Activated CD4-positive, alpha-beta T cell treated with anti-CD3 and anti-CD28 coated beads for 1 hour (primary cell): ENCODE data around the gene APBB2.
"Not testable (repeated sequence)": the region's sequence is repeated elsewhere in the genome, so short reads cannot be mapped to it uniquely, and the experiment has no call there.

Experiments used
- DNase-seq: peaks from one replicate; pipeline ENCODE4 v3.0.0-alpha.2; 2020

The APBB2 gene

DNA sequence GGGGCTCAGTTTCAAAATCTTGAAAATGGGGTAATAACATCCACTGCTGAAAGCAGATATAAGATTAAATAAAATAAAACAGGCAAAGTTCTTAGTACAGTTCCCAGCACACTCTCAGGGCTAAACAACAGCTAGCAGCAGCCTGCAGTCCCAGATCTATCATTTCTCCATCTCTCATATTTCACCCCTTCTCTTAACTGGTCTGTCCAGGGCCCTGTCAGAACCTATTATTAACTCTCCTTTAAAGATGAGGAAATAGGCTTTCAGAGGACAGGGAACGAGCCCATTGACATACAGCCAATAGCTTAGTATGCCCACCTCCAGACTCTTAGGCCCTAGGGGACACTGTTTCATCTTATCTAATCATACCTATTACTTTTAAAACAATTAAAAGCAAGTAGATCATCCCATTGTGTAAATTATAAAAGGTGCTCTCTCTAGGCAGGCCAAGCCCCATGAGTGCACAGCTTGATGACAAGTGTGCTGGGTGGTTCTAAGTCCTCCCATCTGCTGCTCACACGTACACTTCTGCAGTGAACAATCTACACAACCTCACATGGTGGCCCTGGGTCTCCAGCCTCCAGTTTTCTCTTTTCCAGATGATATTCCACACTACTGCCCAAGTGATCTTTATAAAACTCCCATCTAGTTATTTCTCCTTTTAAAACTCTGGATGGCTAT lies 119.0 kb downstream of the APBB2 start:
- DNase-seq: no peak

DNA sequence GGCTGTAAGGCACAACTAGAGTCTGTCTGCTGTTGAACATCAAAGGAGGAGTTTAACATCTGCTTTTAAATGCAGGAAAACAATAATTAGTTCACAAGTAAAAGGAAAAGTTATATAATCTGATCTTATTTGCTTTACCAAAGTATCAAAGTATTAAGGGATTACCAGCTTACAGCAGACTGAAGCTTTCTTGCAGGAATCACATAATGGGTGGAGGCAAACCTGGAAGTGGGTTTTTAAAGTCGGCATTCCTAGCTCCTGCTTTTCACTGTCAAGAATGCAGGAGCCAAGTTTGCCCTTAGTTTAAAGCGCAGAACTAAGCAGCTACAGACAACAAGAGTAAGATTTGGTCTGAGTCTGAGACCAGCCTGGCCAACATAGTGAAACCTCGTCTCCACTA lies 122.2 kb downstream of the APBB2 start:
- DNase-seq: no peak

DNA sequence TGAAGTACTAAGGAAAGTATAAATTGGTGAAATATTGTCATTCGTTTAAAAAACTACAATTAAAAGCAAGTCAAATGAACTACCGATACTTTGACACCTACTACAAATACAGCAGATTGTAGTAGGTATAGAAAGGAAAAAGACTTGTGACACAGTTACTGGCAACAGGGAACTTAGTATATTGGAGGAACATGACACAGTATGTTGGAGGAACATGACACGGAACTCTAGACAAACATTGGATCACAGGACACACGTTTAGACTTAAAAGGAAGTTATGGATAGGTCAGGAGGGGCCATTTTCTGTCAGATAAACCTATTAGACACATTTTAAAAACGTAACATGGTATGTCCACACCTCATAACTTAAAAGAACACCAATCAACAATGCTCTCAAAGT lies 132.5 kb downstream of the APBB2 start:
- no peak for DNase-seq

DNA sequence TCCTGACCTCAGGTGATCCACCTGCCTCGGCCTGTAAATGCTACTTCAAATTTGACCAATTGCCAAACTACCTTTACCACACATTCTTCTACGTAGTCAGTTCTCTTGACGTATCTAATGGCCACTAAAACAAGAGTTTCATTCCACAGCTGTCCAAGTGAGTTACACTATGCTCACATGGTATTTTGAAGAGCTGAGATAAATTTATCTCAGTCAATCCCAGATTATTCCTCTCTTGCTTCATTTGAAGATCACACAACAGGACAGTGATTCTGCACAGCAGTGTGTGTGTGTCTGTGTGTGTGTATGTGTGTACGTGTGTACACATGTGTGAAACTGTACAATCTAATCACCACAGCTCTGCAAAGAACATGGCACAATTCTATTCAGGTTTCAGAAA lies 133.4 kb downstream of the APBB2 start:
- DNase-seq: no peak

DNA sequence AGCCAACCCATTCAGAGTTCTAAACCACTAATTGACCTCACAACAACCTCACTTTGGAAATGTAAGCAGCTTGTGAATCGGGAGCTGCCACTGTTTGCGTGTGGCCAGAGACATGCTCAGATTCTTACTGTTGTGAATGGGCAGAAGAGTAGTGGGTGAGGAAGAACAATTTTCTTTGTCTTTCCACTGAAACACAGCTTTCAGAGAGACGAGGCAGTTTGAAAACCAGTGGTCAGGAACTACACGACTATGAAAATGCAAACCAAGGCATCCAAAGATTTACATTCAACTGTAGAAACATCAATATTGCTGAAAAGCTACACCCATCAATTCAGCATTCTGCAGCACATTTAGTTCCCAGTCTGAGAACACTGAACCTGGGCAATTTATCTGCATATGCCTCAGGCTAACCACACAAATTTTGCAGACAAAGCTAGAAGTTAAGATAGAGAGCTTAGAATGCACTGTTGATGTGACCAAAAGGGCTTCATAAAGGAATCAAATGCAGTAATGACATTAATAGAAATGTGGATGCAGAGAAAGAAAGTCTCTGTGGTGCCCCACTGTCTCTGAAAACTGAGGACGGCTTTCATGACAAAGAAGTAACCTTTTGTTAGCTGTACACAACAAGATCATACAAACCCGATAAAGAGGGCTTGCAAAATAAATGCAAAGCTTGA lies 134.3 kb downstream of the APBB2 start:
- no peak for DNase-seq

DNA sequence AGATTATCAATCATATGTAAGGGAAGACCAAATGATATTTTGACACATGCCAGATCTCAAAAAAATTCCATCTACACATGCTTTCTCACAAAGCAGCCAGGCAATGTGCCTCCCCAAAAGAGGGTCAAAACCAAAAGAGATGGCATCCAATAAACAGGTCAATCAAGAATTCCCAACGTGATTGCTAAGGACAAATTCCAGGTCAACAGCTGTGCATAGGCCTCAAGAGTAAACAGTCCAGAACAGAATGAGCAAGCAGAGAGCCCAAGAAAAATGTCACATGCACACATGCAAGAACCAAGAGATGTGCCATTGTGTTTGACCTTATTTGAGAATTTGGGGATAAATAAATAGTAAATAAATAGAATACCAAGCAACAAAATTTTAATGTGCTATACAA lies 136.7 kb downstream of the APBB2 start:
- DNase-seq: no peak

DNA sequence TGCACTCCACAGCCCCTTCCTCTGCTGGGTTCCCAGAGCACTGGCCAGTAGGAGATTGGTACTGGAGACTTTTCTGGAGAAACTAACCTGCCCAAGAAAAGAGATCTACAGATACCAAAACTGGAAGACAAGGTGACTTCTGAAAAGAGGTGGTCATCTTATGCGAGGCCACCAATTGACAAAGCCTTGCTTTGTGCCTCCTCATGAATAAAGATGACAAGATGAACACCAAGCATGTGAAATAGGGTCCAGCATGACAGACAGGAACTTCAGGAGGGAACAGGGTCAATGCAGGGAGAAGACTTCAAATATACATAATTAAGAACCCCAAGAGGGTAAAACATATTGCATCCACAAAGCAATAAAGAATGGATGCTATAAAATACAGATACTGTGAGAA lies 137.9 kb downstream of the APBB2 start:
- no peak for DNase-seq

DNA sequence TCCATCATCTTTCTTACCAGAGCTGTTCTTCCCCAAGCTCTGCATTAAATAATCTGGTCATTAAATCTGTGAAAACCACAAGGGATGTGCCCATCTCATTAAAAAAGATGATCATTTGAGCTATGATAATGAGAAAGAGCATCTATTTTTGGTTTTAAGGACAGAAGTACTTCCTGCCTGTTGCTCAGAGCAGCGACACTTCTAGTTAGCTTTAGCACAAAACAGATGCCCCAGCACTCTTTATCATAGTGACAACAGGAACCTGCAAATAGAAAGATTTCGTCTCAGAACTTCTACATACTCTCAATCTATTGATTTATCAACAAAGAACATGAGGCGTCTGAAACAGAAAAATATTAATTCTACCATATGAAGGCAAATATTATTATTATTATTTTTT lies 140.1 kb downstream of the APBB2 start:
- DNase-seq: no peak

DNA sequence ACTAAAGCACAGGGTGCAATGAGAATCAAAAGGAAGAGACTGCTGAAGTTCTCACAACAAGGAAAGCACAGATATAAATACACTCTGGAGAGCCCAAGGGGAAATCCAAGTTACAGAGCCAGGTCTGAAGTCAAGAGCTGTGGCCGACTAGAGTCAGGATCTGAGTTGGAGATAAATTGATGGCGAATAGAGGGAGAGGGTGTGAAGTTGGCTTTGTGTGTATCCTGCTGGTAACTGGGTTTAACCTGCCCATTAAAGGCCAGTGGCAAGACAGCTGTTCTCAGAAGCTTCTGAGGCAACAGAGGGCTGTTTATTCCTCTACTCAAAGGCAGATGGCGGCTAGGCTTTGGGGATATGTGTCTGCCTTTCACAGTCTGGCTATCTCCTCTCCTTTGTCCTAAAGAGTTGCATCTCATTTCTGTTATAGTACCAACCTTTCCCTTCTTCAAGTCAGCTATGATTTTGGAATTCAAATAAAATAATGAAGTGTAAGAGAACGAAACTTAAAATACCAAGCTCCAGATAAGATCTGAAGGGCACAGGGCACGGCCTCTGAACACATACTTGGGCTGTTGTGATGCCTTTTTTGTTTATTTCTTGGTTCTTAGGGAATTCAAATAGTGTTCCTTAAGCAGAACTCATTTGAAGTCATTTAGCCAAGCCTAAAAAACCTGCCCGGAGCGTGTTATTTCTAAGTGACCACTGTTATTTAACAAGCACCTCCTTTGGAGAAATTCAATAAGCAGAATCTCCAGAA lies 142.1 kb downstream of the APBB2 start:
- DNase-seq: no peak

DNA sequence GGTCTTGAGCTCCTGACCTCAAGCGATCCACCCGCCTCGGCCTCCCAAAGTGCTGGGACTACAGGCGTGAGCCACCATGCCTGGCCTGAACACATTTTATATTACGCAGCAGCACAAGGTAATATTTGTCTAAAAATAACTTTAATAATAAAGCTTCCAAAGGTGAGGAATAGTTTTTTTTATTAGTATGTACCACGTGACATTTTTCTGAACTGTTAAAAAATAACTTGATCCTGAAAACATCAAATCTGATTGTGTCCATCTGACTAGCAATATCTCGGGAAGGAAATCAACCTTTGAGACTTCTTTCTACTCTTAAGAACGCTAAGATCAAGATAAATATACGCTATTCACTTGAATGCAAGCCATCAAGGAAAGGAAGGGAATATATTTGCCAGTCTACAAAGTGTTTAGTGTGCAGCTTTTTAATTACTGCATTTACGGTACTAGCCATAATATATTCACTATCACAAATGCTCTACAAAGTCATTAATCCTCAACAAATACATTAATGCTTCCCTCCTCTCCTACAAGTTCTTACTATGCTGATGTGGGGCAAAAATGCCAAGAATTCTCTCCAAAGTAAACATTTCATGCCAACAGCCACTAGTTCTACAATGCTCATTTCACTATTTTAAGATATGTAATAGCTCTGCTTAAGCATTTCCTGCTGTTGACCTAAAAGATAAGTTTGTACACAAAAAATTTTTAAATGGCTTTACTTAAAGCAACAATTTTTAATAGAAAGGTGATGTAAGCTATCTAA lies 143.6 kb downstream of the APBB2 start:
- DNase-seq: no peak

DNA sequence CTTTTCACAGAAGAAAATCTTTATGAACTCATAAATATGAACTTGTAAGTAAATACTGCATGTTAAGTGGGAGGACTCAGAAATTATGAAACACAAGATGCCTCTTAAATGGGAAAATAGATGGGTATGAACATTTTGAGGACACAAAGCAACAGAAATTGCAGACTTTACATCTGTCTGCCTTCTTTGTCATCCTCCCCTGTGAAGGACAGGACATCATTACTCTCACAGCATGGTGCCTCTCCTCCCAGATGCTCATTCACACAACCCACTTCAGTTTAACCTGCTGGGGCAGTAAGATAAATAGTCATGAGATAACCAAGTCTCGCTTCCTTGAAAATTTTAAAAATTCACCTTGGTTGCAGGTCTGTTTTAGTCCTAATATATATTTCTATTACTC lies 144.5 kb downstream of the APBB2 start:
- DNase-seq: no peak

DNA sequence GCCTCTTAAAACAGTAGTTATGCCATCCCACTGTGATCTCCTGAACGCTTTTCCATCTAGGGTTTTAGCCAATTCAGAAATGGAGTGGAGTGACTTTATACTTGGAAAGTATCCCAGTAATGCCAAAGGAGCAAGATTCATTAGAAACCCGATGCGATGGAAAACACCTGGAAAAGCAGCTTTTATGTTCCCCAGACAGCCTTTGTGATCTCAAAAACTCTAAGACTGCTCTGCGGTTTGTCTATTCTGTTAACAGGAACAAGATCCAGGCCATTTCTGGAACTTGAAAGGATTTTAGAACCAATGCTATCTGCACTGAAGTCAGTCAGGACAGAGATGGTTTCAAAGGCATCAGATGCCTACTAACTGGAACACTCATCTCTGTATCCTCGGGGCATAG lies 145.1 kb downstream of the APBB2 start:
- DNase-seq: no peak

DNA sequence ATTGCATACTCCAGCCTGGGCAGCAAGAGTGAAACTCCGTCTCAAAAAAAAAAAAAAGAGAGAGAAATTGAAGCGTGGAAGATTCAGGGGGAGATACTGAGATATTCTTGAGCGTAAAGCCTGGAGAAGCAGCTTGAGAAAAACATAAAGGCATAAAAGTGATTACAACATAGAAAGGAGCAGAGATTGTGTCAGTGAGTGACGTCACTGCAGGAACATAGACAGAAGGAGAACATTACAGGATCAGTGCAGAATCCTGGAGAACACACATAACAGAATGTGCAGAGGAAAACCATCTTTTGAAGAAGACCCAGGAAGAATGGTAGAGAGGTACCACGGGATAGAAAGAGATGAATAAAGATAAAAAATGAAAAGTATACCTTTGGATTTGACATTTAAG lies 147.0 kb downstream of the APBB2 start:
- DNase-seq: no peak

DNA sequence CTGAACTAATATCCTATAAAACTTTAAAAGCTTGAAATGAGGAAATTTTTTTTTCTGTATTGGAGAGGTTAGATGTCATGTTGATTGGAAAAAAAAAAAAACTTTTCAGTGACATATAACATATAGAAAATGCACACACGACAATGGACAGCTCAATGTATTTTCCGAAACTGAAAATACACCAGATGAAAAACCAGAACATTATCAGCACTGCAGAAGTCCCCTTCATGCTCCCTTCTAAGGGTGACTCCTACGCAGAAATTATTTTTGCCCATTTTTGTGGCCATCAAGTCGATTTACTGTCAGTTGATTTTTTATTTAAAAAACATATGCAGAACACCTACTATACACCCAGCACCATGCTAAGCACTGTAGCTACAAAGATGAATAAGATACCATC lies 148.3 kb downstream of the APBB2 start:
- DNase-seq: no peak

DNA sequence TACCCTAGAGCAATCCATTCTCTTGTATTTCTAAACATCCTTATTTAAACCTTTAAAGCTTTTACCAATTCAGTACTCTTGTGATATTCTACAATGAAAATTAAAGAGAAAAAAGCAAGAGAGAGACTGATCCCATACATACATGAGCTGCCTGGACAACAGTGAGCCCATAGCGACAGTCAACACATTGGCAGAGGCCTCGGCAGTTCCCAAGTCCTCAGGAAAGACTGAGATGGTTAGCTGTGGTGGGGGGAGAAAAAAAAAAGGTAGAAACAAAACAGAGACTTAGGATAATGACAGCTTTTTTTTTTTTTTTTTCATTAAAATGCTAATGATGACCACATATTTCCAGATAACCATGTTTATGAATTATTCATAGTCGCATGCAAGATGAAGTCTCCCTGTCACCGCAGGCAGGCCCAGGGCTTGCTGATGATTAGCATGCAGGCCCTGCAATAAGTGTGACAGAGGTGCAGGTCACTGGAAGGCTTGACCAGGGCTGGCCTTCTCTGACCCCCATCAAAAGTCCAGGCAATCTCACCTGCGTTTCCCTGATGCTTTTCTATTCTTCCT lies 148.8 kb downstream of the APBB2 start:
- DNase-seq: no peak

DNA sequence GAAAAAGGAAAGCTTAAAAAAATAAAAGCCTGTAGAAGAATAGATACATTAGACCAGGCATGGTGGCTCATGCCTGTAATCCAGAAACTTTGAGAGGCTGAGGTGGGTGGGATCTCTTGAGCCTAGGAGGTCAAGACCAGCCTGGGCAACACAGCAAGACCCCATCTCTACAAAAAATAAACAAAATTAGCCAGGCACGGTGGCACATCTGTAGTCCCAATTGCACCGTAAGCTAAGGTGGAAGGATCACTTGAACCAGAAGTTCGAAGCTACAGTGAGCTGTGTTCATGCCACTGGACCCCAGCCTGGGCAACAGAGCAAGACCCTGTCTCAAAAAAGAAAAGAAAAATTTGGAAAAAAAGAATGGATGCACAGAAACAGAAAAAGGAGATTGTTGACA lies 149.4 kb downstream of the APBB2 start:
- DNase-seq: no peak

DNA sequence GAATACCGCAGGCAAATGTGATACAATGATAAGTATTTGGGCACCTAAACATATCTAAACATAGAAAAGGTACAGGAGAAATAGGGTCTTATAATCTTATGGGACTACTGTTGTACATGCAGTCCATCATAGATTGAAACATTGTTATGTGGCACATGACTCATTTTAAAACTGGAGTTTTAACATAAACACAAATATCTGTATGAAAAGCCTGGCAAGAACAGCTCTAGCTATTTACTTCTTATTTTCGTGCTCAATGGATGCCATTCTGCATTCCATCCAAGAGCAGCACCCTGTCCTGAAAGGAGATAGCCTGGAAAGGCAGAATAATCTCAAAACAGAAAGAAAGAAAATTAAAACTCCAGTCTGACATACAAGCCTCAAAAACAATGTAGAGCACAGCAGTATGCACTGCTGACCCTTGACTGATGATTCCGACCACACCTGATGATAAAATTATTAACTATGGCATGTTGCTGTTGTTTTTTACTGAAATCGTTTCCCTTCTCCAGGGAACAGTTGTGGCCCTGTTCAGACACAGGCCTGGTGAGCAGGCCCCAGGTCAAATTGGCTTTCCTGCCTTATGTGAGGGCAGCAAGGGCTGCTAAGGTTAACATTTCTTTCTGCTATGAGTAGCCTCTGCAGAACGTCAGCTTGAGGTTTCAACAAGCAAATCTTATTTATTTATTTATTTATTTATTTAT lies 152.7 kb downstream of the APBB2 start:
- no peak for DNase-seq

DNA sequence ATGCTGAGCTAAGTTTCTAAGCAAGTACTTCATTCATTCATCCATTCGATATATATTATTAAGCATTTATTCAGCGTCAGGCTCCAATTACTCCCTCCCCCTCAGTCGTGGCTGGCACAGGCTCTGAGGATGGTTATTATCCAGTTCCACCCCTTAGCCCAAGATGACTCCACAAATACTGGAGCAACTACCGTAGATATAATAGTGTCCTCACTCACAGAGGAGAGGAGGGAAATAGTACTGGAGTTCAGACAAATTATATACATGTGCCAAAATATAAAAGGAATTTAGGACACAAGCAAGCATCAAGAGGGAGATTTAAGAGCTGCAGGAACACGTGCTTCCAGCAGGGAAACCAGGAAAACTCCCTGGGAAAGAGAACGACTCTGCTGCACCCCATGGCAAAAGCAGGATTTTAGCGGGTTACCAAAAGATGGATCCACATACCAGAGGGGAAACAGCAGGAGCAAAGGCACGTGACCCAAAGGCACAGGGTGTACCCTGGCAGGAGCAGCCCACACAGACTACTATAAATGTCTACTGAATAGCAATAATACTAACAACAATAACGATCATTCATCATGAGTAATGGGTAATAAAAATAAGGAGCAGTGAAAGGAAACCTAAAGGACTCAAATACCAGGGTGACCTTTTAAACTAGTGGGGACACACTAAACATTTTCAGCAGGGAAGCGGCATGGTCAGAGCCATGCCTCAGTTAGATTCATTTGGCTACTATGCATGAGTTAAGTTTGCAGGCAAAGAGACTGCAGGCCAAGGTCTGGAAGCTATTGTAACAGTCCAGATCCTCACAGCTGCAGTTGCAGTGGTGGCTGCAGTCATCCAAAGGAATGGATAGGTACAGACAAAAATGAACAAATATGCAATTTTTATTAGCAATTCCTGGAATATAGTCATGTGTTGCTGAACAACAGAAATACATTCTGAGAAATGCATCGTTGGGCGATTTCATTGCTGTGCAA lies 153.7 kb downstream of the APBB2 start:
- no peak for DNase-seq

DNA sequence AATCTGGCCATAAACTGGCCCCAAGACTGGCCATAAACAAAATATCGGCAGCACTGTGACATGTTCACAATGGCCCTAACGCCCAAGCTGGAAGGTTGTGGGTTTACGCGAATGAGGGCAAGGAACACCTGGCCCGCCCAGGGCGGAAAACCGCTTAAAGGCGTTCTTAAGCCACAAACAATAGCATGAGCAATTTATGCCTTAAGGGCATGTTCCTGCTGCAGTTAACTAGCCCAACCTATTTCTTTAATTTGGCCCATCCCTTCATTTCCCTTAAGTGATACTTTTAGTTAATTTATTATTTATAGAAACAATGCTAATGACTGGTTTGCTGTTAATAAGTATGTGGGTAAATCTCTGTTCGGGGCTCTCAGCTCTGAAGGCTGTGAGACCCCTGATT lies 154.9 kb downstream of the APBB2 start:
- DNase-seq: not testable (repeated sequence)

DNA sequence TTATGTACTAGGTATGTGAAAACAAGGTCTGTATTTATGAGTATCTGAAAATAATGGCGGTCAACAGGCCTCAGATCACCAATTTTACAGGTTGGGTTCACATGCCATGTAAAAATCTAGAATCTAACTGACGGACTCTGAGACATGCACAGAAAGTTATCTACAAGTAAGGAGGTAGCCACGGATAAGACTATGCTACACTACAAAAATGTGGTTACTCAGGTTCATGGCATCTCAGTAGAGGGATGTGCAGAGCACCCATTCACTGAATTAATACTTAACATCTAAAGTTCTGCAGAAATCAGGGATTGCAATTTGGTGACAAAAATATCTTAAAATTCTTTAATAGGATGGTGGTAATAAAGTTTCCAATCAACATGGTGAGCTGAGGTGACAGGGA lies 155.9 kb downstream of the APBB2 start:
- DNase-seq: no peak

DNA sequence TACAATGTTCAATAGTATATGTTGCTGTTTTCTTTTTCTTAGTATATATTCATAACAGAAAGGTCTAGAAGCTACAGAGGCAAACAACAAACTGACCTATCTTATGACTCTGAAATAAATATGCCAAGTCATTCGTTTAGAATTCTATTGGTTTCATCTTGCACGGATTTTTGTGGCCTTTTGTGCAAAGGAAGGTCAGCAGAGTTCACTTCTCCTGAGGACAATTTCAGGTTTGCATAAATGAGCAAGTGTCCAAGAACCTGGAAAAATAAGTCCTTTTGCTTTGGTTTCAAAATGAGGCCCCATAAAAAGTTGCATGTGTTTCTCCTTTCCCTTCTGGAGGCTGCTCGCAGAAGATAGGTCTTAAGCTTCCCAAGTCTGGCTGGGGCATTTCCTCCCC lies 156.9 kb downstream of the APBB2 start:
- DNase-seq: no peak
